ENCODE measurements around the gene SNIP1.
A peak's percentile ranks its signal among the peaks of the same experiment; 100 is the strongest.
"Not testable (repeated sequence)": the region's sequence is repeated elsewhere in the genome, so short reads cannot be mapped to it uniquely, and the experiment has no call there.

The SNIP1 gene

DNA sequence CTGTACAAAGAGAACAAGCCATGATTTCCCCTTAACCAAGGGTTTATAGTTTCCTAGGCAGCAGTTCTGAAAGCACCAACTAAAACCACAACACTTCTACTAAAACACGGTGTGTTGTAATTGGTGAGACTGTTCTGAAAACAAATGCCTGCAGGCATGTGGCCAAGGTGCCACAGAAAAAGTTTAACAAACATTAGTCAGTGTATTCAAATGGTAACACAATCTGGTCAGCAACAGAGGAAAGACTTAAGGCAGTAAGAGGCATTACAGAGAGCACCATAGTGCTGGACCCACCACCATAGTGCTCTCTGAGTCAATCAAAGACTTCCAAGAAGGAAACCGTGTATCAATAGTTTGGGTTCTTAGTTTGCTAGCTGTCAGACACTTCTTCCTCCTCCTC lies 16.7 kb downstream of the SNIP1 start:
- Mint-ChIP-seq H3K9me3 (no peaks in the 10 kb centered on the region), H3K4me1 (no peaks in the 10 kb centered on the region), H3K4me3 (no peak overlapping the region), H3K27me3 (no peaks in the 10 kb centered on the region), H3K27ac (no peak overlapping the region), H3K36me3 (peaks cover 62% of the 10 kb centered on the region)
- no peak for ATAC-seq

DNA sequence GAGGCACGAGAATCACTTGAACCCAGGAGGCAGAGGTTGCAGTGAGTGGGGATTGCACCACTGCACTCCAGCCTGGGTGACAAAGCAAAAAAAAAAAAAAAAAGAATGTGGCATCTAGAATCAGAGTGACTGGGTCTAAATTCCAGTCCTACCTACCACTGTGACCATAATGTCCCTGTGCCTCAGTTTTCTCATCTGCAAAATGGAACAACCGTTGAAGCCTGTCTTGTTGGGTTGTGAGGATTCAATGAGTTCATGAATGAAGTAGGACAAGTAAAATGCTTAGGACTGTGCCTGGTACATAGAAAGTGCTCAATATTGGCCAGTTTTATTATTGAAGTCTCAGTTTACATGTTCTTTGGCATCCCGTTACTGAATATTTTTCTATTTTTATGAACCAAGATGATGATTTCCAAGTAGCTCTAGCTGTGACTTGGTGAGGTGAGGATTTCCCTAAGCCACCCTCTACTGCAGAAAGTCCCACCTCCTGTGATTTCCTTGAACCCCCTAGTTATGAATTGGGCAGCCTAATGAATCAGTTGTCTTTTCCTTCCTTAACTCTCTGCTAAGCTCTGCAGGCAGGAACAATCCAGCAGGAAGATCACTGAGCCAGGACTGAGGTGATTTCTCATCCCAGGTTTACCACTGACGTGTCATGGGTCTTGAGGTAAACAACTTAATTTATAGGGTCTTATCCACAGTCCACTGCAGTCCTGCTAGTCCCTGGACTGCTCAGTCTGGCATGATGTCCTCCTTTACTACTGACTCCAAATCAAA lies 20.6 kb downstream of the SNIP1 start:
- H3K9me3 Mint-ChIP-seq = no peaks in the 10 kb centered on the region
- H3K4me3 Mint-ChIP-seq = no peak overlapping the region
- H3K27me3 Mint-ChIP-seq = no peaks in the 10 kb centered on the region
- ATAC-seq = no peak
- H3K36me3 Mint-ChIP-seq = peaks cover 39% of the 10 kb centered on the region
- H3K4me1 Mint-ChIP-seq = no peaks in the 10 kb centered on the region
- no peak overlapping the region for H3K27ac Mint-ChIP-seq

DNA sequence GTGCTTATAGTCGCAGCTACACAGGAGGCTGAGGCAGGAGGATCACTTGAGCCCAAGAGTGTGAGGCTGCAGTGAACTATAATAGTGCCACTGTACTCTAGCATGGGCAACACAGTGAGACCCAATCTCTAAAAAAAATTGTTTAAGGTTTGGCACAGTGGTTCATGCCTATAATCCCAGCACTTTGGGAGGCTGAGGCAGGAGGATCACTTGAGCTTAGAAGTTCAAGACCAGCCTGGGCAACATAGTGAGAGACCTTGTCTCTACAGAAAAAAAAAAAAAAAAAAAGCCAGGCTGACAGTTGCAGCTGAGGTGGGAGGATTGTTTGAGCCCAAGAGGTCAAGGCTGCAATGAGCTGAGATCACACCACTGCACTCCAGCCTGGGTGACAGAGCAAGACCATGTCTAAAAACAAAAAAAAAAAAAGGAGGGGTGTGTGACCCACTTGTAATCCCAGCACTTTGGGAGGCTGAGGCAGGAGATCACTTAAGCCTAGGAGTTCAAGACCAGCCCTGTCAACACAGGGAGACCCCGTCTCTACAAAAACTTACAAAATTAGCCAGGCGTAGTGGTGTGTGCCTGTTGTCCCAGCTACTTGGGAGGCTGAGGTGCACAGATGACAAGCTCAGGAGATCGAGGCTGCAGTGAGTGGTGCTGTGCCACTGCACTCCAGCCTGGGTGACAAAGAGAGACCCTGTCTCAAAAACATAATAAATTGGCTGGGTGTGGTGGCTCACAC lies 21.5 kb downstream of the SNIP1 start:
- not testable (repeated sequence) for H3K27ac Mint-ChIP-seq, H3K9me3 Mint-ChIP-seq, H3K4me3 Mint-ChIP-seq, H3K27me3 Mint-ChIP-seq, H3K4me1 Mint-ChIP-seq, ATAC-seq
- H3K36me3 Mint-ChIP-seq = peaks cover 30% of the 10 kb centered on the region

DNA sequence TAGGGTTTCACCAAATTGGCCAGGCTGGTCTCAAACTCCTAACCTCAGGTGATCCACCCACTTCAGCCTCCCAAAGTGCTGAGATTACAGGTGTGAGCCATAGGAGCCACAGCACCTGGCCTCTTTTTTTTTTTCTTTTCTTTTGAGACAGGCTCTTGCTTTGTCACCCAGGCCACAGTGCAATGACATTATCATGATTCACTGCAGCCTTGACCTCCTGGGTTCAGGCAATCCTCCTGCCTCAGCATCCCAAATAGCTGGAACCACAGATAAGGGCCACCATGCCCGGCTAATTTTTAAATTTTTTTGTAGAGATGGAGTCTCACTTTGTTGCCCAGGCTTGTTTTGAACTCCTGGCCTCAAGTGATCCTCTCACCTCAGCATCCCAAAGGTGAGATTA lies 24.2 kb downstream of the SNIP1 start:
- not testable (repeated sequence) for H3K9me3 Mint-ChIP-seq, H3K4me1 Mint-ChIP-seq, ATAC-seq, H3K27ac Mint-ChIP-seq, H3K27me3 Mint-ChIP-seq, H3K4me3 Mint-ChIP-seq
- H3K36me3 Mint-ChIP-seq = peaks cover 12% of the 10 kb centered on the region

DNA sequence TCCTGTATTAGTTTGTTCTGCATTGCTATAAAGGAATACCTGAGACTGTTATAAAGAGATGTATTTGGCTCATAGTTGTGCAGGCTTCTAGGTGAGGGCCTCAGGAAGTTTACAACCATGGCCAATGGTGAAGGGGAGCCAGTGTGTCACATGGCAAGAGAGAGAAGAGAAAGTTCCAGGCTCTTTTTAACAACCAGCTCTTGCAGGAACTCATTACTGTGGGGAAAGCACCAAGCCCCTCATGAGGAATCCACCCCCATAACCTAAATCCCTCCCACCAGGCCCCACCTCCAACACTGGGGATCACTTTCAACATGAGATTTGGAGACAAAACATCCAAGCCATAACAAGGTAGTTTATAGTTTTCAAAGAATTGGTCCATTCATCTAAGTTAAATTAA lies 34.5 kb downstream of the SNIP1 start:
- Mint-ChIP-seq H3K4me1 (peaks cover 15% of the 10 kb centered on the region), H3K4me3 (no peak overlapping the region), H3K9me3 (no peaks in the 10 kb centered on the region), H3K27me3 (no peaks in the 10 kb centered on the region), H3K36me3 (no peaks in the 10 kb centered on the region), H3K27ac (no peak overlapping the region)
- no peak for ATAC-seq

DNA sequence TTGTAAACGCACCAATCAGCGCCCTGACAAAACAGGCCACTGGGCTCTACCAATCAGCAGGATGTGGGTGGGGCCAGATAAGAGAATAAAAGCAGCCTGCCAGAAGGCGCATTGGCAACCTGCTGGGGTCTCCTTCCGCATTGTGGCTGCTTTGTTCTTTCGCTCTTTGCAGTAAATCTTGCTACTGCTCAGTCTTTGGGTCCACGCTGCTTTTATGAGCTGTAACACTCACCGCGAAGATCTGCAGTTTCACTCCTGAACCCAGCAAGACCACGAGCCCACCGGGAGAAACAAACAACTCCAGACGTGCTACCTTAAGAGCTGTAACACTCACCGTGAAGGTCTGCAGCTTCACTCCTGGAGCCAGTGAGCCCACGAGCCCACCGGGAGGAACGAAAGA lies 35.2 kb downstream of the SNIP1 start:
- H3K4me3 Mint-ChIP-seq, H3K36me3 Mint-ChIP-seq, H3K27me3 Mint-ChIP-seq, ATAC-seq, H3K27ac Mint-ChIP-seq, H3K9me3 Mint-ChIP-seq: not testable (repeated sequence)
- H3K4me1 Mint-ChIP-seq = peaks cover 18% of the 10 kb centered on the region

DNA sequence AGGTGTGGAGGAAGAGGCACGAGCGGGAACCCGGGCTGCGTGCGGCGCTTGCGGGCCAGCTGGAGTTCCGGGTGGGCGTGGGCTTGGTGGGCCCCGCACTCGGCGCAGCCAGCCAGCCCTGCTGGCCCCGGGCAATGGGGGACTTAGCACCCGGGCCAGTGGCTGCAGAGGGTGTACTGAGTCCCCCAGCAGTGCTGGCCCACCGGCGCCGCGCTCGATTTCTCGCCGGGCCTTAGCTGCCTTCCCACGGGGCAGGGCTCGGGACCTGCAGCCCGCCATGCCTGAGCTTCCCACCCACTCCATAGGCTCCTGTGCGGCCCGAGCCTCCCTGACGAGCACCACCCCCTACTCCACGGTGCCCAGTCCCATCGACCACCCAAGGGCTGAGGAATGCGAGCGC lies 35.9 kb downstream of the SNIP1 start:
- not testable (repeated sequence) for ATAC-seq, H3K9me3 Mint-ChIP-seq, H3K36me3 Mint-ChIP-seq, H3K27me3 Mint-ChIP-seq, H3K27ac Mint-ChIP-seq, H3K4me3 Mint-ChIP-seq
- peaks cover 25% of the 10 kb centered on the region for H3K4me1 Mint-ChIP-seq

DNA sequence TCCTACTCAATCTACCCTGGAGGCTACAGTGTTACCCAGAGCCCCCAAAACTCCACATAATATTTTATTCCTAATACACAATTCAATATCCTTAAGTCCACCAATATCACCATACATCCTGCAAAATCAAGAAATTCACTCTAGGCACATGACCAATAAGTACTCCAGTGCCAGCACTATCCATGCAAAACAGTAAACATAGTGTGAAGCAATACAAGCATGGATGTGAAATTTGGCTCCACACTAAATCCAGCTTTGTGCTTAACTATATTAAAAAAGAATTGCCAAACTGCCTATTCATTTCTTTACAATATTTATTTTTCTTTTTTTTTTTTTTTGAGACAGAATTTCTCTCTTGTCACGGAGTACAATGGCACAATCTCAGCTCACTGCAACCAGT lies 36.5 kb downstream of the SNIP1 start:
- Mint-ChIP-seq H3K27ac (peak overlapping the region; percentile 17), H3K27me3 (no peaks in the 10 kb centered on the region), H3K9me3 (no peaks in the 10 kb centered on the region), H3K4me3 (no peak overlapping the region), H3K36me3 (peaks cover 10% of the 10 kb centered on the region), H3K4me1 (peaks cover 32% of the 10 kb centered on the region)
- no peak for ATAC-seq

DNA sequence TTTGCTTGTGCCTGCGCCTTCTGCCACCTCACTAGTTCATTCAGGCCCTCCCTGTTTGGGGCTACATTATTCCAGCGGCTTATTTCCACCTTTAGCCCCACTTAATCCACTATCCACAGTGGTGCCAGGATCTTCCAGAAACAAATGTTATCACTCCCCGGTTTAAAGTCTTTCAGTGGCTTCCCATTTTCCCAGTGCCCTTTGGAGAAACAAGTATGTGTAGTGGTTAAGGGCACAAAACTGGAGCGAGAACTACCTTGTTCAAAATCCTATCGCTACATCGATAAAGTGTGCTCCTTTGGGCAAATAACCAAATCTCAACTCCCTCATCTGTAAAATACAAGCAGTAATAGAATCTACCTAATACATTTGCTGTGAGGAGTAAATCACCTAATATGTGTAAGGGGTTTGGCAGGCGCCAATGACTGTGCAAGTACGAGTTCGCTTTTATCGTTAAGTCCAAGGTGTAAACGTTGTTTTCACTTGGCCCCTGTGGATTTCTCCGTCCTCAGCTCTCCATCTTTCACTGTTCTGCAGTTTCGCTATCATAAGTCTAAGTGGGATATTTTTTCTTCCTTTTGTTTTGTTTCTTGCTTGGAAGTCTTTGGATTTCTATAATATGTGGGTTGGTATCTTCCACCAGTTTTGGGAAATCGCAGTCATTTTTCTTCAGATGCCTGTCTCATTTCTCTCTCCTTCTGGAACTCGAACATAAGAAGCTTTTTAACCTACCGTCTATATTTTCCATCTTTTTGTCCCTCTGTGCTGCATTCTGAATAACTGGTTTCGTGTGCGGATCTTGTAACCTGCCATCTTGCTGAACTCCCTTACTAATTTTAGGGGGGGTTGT lies 38.7 kb downstream of the SNIP1 start:
- H3K4me1 Mint-ChIP-seq = peaks cover 43% of the 10 kb centered on the region

DNA sequence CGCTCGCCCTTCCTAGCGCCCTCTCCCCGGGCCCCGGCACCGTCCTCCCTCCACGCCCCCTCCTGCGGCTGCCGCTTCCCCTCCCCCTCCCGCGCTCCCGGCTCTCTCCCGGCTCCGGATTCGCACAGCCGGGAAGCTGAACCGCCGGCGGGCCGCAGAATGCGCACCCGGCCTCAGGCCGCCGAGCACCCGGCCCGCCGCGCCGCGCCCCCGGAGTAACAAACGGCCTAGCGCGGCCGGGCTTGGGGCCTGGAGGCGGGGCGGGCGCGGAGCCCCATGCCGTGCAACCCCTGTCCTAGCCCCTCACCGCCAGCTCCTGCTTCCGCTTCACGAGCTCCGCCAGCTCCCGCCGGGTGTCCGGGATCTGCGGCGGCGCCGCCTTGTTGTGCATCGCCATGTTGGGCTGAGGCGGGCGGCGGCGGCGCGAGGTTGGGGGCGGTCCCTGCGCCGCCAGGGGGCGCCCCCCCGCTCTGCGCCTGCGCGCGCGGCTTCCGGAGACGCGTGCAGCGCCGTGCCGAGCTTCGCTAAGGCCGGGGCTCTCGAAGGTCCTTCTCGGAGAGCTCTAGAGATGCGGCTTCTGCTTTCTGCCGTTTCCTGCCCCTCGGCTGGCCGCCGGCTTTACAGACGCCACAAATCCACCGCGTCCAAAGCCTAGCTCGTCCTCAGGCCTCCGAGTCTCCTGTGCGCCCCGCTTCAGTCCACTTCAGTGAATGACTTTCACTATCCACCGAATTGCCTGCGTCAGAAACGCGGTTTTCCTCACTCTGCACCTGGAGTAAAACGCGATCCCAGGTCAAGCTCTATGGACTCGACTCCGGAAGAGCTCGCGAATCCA lies 39.5 kb downstream of the SNIP1 start, which contains the start of gene MEAF6:
Gene MEAF6 (minus strand): TSS at position 417 of the 835 bp plus-strand sequence. CDS start 20 bp downstream, at position 397.
- peaks cover 41% of the 10 kb centered on the region for H3K4me1 Mint-ChIP-seq

More for the DNA sequence above, 38.7 kb downstream of the SNIP1 start:
- peak overlapping the region; percentile 97 for H3K27ac Mint-ChIP-seq
- no peaks in the 10 kb centered on the region for H3K27me3 Mint-ChIP-seq
- H3K4me3 Mint-ChIP-seq = peak overlapping the region; percentile 96
- no peak for ATAC-seq
- H3K9me3 Mint-ChIP-seq = no peaks in the 10 kb centered on the region
- H3K36me3 Mint-ChIP-seq = peaks cover 20% of the 10 kb centered on the region

DNA sequence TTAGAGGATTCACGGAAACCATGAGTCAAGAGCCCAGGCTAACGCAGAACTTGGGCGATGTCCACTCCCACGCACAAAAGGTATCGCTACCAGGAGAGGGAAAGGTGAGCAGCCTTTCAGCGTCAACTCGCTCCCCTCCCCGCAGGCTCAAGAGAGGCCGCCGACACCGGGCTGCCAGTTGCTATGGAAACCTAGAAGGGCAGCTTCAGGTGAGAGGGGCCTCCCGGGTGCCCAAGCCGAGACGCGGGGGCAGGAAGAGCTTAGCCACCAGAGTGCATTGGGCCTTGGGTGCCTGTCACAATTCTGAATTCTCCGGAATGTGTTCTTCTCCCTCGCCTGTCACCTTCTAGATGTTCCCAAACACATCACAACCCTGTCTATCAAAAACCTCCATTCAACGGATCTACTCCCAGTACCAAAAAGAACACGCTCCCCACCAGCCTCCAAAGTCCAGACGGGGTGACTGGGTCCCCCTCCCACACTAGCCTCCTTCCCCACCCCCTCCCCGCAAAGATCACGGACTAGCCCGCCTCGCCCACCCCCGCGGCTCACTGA lies 40.2 kb downstream of the SNIP1 start:
- H3K4me1 Mint-ChIP-seq = peaks cover 44% of the 10 kb centered on the region
- peak overlapping the region; percentile 96 for H3K4me3 Mint-ChIP-seq
- no peaks in the 10 kb centered on the region for H3K9me3 Mint-ChIP-seq
- H3K36me3 Mint-ChIP-seq = peaks cover 26% of the 10 kb centered on the region
- no peaks in the 10 kb centered on the region for H3K27me3 Mint-ChIP-seq
- peak; percentile 58 for ATAC-seq
- peak overlapping the region; percentile 97 for H3K27ac Mint-ChIP-seq

More for the DNA sequence above, 39.5 kb downstream of the SNIP1 start, which contains the start of gene MEAF6:
- Mint-ChIP-seq H3K9me3 (no peaks in the 10 kb centered on the region), H3K4me3 (peak within 1 kb of the TSS; percentile 96), H3K27ac (peak within 1 kb of the TSS; percentile 97), H3K36me3 (peaks cover 20% of the 10 kb centered on the region), H3K27me3 (no peaks in the 10 kb centered on the region)
- ATAC-seq = peak; percentile 98

DNA sequence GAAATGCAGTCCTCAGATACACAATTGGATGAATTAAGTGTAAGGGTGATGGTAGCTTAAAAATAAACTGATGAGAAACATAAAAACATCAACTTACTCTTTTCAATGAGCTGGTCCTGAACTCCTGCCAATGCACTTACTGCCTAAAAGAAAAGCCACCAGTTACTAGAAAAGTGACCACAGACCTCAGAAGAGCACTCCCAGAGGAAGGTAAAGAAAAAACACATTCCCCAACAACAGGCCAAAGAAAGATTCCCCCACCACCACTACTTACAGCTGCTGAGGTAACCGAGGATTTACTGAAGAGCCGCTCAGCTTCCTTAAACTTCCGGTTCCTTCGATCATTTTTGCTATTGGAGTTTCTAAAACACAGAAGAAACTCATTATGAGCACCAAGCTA lies 44.9 kb downstream of the SNIP1 start:
- Mint-ChIP-seq H3K4me1 (peaks cover 49% of the 10 kb centered on the region), H3K27ac (peak overlapping the region; percentile 66), H3K27me3 (no peaks in the 10 kb centered on the region), H3K9me3 (no peaks in the 10 kb centered on the region), H3K4me3 (no peak overlapping the region), H3K36me3 (peaks cover 54% of the 10 kb centered on the region)
- no peak for ATAC-seq

DNA sequence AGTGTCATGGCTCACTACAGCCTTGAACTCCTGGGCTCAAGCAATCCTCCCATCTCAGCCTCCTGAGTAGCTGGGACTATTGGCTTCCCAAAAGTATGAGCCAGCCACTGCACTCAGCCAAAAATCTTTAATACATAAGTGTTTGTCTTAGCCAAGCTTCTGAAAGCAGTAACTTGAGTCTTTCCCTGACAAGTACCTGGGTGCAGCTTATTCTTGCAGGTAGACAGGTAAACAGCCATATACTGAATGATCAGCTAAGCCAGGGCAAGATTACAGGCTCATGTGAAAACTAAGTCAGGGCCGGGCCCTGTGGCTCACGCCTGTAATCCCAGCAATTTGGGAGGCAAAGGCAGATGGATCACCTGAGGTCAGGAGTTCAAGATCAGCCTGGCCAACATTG lies 47.4 kb downstream of the SNIP1 start:
- Mint-ChIP-seq H3K27ac (peak overlapping the region; percentile 90), H3K27me3 (no peaks in the 10 kb centered on the region), H3K4me1 (peaks cover 29% of the 10 kb centered on the region), H3K9me3 (no peaks in the 10 kb centered on the region), H3K4me3 (no peak overlapping the region), H3K36me3 (peaks cover 50% of the 10 kb centered on the region)
- no peak for ATAC-seq

DNA sequence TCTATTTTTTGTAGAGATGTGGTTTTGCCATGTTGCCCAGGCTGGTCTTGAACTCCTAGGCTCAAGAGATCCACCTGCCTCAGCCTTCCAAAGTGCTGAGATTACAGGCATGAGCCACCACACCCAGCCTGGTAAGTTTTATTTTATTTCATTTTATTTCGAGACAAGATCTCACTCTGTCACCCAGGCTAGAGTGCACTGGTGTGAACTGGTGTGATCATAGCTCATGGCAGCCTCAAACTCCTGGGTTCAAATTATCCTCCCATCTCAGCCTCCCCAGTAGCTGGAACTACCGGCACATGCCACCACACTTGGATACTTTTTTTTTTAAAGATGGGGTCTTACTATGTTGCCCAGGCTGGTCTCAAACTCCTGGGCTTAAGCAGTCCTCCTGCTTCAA lies 51.3 kb downstream of the SNIP1 start:
- H3K4me3 Mint-ChIP-seq, H3K9me3 Mint-ChIP-seq, H3K27me3 Mint-ChIP-seq, H3K27ac Mint-ChIP-seq, ATAC-seq: not testable (repeated sequence)
- Mint-ChIP-seq H3K36me3 (peaks cover 44% of the 10 kb centered on the region), H3K4me1 (peaks cover 10% of the 10 kb centered on the region)

Measured in stimulated activated memory B cell treated with anti-CD40 and anti-IgM and Interleukin-4, amounts not matched to agents 10 μg/mL and 1 μg/mL and 100 μg/mL, for 72 hours (primary cell).